Gastrocnemius medialis (tissue), 4 donors: ENCODE results near the gene ASB15. TPM values are rescaled to one million over a fixed set of nuclear protein-coding genes. Genes with fewer than 3 reads are reported as not detected.

Source experiments
- ATAC-seq, 2 donors: fragments of 150-250 bp; one replicate each; pipeline ENCODE4 v1.9.1; 2016
- DNase-seq, 2 donors: peaks; one replicate each; pipeline ENCODE4 v3.0.0-alpha.2; 2019
- H3K27ac ChIP-seq, 4 donors: fragments of 200-600 bp; sonication (generic); 1 replicate in 1 of 4; 2 replicates in 3 of 4; pipeline ENCODE4 v1.5.1; 2016 to 2018; ENCODE audit warnings: mild to moderate bottlenecking in 2 of 4, moderate library complexity in 1 of 4
- H3K27me3 ChIP-seq, 3 donors: fragments of 200-600 bp; sonication (generic) in 2 of 3; 1 replicate in 1 of 3; 2 replicates in 2 of 3; pipeline versions ENCODE4 v1.5.1 to v1.6.0; 2016 to 2019; ENCODE audit warnings: mild to moderate bottlenecking in 1 of 3, moderate library complexity in 1 of 3
- H3K36me3 ChIP-seq, 2 donors: fragments of 200-600 bp; sonication (generic) in 1 of 2; one replicate each; pipeline ENCODE4 v1.5.1; 2017 to 2018
- H3K4me1 ChIP-seq, 2 donors: fragments of 200-600 bp; sonication (generic) in 1 of 2; one replicate each; pipeline ENCODE4 v1.5.1; 2016 to 2017; ENCODE audit warnings: mild to moderate bottlenecking in 2 of 2
- H3K4me3 ChIP-seq, 4 donors: fragments of 200-600 bp; sonication (generic) in 3 of 4; 1 replicate in 1 of 4; 2 replicates in 3 of 4; pipeline ENCODE4 v1.5.1; 2016 to 2019; ENCODE audit warnings: mild to moderate bottlenecking in 2 of 4
- H3K9me3 ChIP-seq, 3 donors: fragments of 200-600 bp; sonication (generic) in 2 of 3; 1 replicate in 1 of 3; 2 replicates in 2 of 3; pipeline ENCODE4 v1.5.1; 2016 to 2019
- POLR2A ChIP-seq, 2 donors: fragments of 450-650 bp; IDR thresholded peaks; one replicate each; pipeline ENCODE4 v1.6.1; 2017; ENCODE audit warnings: antibody characterized with exemption in 2 of 2, mild to moderate bottlenecking in 2 of 2, moderate library complexity in 2 of 2
- in situ Hi-C, 4 donors: fragments of 200-750 bp; cut with MboI; loops; one replicate each; pipeline versions ENCODE4 v1.15.0 to v1.8.0; 2017; ENCODE audit warnings: low sequenced_read_pairs in 4 of 4
- intact Hi-C: fragments of 100-400 bp; cut with DNase I; formaldehyde crosslinking; loops from one replicate; pipeline ENCODE4 v1.15.1; 2023; ENCODE audit warnings: low total_unique reads
- total RNA-seq, 4 donors: library from RNA; depleted of rRNA; stranded (reverse); fragments of >200 nt; gene quantifications; one replicate each; pipeline versions ENCODE4 v1.1.0 to v1.2.3, GENCODE V29; 2016
- TF ChIP-seq, protein P1 (sequence below), 5 experiments: fragments of 450-650 bp in 3 of 5; fragments of 200-600 bp in 2 of 5; sonication (generic) in 2 of 5; IDR thresholded peaks in 4 of 5; conservative IDR thresholded peaks in 1 of 5; 1 replicate in 4 of 5; 2 replicates in 1 of 5; pipeline ENCODE4 v1.5.1; 2016 to 2019; ENCODE audit warnings: antibody characterized with exemption in 5 of 5, mild to moderate bottlenecking in 3 of 5, moderate library complexity in 3 of 5

The ASB15 gene
- total RNA-seq, 4 donors from 2014 or later = 5.3 to 26.0 (median 10.4) TPM

- TF ChIP-seq POLR2A (IDR thresholded peaks at IDR 0.05) = no peak
- TF ChIP-seq, protein P1, sequence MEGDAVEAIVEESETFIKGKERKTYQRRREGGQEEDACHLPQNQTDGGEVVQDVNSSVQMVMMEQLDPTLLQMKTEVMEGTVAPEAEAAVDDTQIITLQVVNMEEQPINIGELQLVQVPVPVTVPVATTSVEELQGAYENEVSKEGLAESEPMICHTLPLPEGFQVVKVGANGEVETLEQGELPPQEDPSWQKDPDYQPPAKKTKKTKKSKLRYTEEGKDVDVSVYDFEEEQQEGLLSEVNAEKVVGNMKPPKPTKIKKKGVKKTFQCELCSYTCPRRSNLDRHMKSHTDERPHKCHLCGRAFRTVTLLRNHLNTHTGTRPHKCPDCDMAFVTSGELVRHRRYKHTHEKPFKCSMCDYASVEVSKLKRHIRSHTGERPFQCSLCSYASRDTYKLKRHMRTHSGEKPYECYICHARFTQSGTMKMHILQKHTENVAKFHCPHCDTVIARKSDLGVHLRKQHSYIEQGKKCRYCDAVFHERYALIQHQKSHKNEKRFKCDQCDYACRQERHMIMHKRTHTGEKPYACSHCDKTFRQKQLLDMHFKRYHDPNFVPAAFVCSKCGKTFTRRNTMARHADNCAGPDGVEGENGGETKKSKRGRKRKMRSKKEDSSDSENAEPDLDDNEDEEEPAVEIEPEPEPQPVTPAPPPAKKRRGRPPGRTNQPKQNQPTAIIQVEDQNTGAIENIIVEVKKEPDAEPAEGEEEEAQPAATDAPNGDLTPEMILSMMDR (IDR thresholded peaks at IDR 0.05 in 4 of 5, conservative IDR thresholded peaks at IDR 0.05 in 1 of 5) = peak; percentile 35 to 59 (median 45)
- ATAC-seq (no peak), DNase-seq (no peak)
- in situ Hi-C loops = loop anchor here (10.0 to 25.0 kb wide), 2 partner anchors 180 to 182 kb away; no protein-coding TSS in a partner anchor
- Histone ChIP-seq H3K27ac (peak overlapping the region in 3 of 4 donors; percentile 75 to 85 (median 82)), H3K27me3 (no peaks in the 10 kb centered on the region), H3K4me3 (no peak overlapping the region), H3K4me1 (peaks cover 47% of the 10 kb centered on the region in 2 donors), H3K9me3 (no peaks in the 10 kb centered on the region), H3K36me3 (peaks cover 0 to 9% of the 10 kb centered on the region in 2 donors)
- intact Hi-C loops = loop anchor here (2.0 to 5.0 kb wide), 3 partner anchors 65 to 182 kb away; partner anchors contain the start of gene WASL
Measured at GRCh38 chr7:123682690-123683089, 81.1 kb downstream of the ASB15 start.

DNA sequence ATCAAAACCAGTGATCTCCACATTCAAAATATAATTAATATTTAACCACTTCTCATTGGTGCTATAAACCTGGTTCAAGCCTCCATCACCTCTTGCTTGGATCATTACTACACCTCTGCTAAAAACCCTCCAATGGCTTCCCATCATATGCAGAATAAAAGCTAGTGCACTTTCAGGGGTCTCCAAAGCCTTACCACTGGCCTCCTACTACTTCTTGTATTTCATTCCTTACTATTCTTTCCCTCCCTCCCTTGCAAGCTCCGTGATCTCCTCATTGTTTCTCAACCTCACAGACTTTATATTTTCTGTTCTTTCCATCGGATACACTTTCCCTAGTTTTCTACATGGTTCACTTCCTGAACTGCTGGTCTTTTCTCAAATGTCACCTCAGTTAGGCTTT lies 85.5 kb downstream of the ASB15 start:
- H3K4me1 ChIP-seq = peaks cover 8 to 9% of the 10 kb centered on the region in 2 donors
- intact Hi-C loops (no loop called here), in situ Hi-C loops (loop anchor here (10.0 to 25.0 kb wide), 2 partner anchors 175 to 178 kb away; no protein-coding TSS in a partner anchor)
- H3K36me3 ChIP-seq = peaks cover 0 to 19% of the 10 kb centered on the region in 2 donors
- H3K27me3 ChIP-seq = no peaks in the 10 kb centered on the region
- DNase-seq (no peak), ATAC-seq (no peak)
- no peaks in the 10 kb centered on the region for H3K9me3 ChIP-seq
- no peak overlapping the region for H3K4me3 ChIP-seq
- no peak for TF ChIP-seq POLR2A (IDR thresholded peaks at IDR 0.05)
- TF ChIP-seq, protein P1 (IDR thresholded peaks at IDR 0.05 in 4 of 5, conservative IDR thresholded peaks at IDR 0.05 in 1 of 5) = no peak
- no peak overlapping the region for H3K27ac ChIP-seq

DNA sequence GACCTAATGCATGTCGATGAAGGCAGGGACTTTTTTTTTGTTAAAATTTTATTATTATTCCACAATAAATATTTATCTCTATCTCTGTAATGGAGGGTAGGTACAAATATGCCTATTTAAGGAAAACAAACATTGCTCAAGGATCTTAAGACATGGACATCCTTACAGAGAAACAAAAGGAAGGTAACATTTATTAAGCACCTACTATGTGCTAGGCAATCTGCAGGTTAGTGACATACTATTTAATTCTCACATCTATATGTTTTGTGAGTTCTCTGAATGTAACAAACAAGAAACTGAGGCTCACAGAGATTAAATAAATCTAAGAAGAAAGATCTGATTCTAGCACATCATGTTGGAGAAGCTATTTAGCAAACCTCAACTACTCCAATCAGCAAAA lies 86.1 kb downstream of the ASB15 start:
- Histone ChIP-seq H3K4me3 (no peak overlapping the region), H3K9me3 (no peaks in the 10 kb centered on the region), H3K4me1 (peaks cover 2 to 4% of the 10 kb centered on the region in 2 donors), H3K27me3 (no peaks in the 10 kb centered on the region), H3K36me3 (peaks cover 0 to 25% of the 10 kb centered on the region in 2 donors), H3K27ac (no peak overlapping the region)
- ATAC-seq (no peak), DNase-seq (no peak)
- TF ChIP-seq POLR2A (IDR thresholded peaks at IDR 0.05) = no peak
- TF ChIP-seq, protein P1 (IDR thresholded peaks at IDR 0.05 in 4 of 5, conservative IDR thresholded peaks at IDR 0.05 in 1 of 5) = no peak
- intact Hi-C loops (no loop called here), in situ Hi-C loops (loop anchor here (10.0 to 25.0 kb wide), 2 partner anchors 175 to 177 kb away; no protein-coding TSS in a partner anchor)

Other genes starting within 250 kb of the ASB15 start
- gene IQUB, start 67.2 kb upstream of the ASB15 start, total RNA-seq = under 1 TPM in 3 of 4 donors, not detected in 1; 0.15 to 0.42 (median 0.26) TPM
- gene NDUFA5, start 44.0 kb upstream of the ASB15 start, total RNA-seq = 100 to 1,000 TPM in 3 of 4 donors, 10 to 100 TPM in 1; 82.8 to 148 (median 137) TPM
- gene LMOD2, start 54.0 kb downstream of the ASB15 start, total RNA-seq = 100 to 1,000 TPM; 150 to 518 (median 314) TPM
- gene WASL, start 147.2 kb downstream of the ASB15 start, total RNA-seq = 10 to 100 TPM; 29.0 to 40.4 (median 33.0) TPM
- 10 to 100 TPM in 1 of 4 donors, 1 to 10 TPM in 2, under 1 TPM in 1; 0.73 to 11.0 (median 5.7) TPM for gene HYAL4, start 243.3 kb downstream of the ASB15 start, total RNA-seq